AG08395 (cell line): Measurements from ENCODE around the gene MYO1H.
"Not testable (repeated sequence)": the region's sequence is repeated elsewhere in the genome, so short reads cannot be mapped to it uniquely, and the experiment has no call there.

Experiments
- DNase-seq: peaks from one replicate; pipeline ENCODE4 v3.0.0; 2012; ENCODE audit warnings: mixed read lengths, low spot score

MYO1H gene

GRCh38 chr12:109406147-109406546, 58.4 kb downstream of the MYO1H start:
- not testable (repeated sequence) for DNase-seq

GRCh38 chr12:109418848-109419480, 71.3 kb downstream of the MYO1H start:
- DNase-seq: no peak

- no peak for DNase-seq
Observed at GRCh38 chr12:109421355-109422087, 73.8 kb downstream of the MYO1H start.

DNA sequence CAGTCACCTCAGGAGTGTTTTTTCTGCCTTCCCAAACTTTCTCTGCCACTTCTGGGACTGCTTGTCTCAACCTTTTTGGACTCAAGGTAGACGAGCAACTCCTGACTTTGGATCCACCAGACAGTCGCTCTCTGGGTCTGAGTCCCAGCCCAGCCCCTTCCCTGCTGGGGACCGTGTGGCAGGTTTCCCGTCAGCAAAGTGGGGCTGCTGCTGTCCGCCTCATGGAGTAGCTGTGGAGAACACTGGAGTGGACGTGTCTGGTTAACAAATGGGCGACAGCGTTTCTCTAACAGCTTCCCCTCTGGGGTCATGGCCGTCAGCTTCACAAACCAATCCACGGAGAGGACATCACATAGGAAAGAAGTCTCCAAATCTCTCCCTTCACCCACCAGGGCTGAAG, 74.6 kb downstream of the MYO1H start:
- DNase-seq: no peak

DNA sequence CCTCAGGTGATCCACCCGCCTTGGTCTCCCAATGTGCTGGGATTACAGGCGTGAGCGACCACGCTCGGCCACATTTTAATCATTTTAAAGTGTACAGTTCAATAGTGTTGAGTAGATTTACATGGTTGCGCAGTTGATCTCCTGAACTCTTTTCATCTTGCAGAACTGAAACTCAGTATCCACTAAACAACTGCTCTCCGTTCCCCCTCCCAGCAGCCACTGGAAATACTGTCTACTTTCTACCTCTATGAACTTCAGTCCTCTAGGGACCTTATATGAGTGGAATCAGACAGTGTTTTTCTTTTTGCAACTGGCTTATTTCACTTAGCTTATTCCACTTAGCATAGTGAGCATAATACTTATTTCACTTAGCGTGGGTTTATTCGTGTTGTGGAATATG, 75.7 kb downstream of the MYO1H start:
- DNase-seq: no peak

DNA sequence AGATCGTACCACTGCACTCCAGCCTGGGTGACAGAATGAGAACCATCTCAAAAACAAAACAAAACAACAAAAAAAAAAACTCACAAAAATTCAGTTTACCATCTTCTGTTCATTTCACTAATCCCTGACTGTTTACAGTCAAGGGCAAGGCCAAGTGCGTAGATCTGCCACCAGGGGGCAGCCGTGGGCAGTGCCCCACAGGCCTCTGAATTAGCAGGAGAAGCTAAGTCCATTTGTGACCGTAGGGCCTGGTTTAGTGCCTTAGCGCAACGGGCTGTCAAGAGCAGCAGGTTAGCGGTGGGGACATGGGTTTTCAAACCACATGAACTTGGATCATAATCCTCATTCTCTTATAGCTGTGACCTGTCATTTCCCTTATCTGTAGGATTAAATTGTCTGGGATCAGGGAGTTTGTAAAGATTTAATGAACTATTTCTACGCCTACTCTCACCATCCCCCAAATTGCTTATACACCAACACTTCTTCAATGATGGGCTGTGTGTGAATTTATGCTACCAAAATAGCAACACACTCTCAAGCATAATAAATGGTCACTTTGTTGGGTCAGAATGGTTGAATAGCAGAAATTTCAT, 80.4 kb downstream of the MYO1H start:
- DNase-seq: peak; percentile 86

GRCh38 chr12:109428804-109429203, 81.1 kb downstream of the MYO1H start:
- not testable (repeated sequence) for DNase-seq

DNA sequence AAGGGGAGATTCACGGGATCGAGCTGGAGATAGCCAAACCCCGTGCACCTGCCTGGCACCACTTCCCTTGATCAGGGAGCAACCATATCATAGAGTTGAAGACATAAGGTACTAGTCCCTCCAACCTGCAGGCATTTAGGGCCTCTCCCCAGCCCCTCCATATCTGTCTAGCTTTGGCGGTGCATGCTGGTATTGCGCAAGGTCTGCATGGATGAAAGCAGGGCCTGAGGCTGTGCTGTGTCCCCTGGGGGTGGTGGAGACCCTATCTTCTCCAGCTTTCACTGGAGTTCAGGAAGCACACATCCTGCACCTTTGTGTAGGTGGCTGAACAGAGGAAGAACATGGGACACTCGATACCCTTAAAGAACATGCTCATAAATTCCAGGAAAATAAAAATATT, 82.5 kb downstream of the MYO1H start:
- DNase-seq: no peak

DNA sequence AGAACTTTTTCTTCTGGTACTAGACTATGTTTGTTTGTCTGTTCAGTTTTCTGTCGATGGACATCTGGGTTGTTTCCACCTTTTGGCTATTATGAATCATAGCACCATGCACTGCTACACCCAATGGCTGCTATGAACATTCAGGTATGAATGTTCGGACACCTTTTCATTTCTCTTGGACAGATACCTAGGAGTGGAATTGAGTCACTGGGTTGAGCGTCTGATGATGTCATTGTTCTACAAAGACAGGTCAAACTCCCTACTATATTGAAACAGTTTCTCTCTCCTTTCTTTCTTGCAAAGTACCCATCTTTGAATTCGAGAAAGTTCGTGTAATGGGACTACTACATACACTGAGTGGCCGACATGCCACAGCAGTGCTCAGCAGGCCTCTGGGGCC, 84.7 kb downstream of the MYO1H start:
- no peak for DNase-seq

- peak; percentile 52 for DNase-seq
Observed at GRCh38 chr12:109432842-109433304, 85.2 kb downstream of the MYO1H start.

GRCh38 chr12:109433618-109434017, 85.9 kb downstream of the MYO1H start:
- peak; percentile 14 for DNase-seq

- no peak for DNase-seq
Observed at GRCh38 chr12:109434582-109434981, 86.9 kb downstream of the MYO1H start.

DNA sequence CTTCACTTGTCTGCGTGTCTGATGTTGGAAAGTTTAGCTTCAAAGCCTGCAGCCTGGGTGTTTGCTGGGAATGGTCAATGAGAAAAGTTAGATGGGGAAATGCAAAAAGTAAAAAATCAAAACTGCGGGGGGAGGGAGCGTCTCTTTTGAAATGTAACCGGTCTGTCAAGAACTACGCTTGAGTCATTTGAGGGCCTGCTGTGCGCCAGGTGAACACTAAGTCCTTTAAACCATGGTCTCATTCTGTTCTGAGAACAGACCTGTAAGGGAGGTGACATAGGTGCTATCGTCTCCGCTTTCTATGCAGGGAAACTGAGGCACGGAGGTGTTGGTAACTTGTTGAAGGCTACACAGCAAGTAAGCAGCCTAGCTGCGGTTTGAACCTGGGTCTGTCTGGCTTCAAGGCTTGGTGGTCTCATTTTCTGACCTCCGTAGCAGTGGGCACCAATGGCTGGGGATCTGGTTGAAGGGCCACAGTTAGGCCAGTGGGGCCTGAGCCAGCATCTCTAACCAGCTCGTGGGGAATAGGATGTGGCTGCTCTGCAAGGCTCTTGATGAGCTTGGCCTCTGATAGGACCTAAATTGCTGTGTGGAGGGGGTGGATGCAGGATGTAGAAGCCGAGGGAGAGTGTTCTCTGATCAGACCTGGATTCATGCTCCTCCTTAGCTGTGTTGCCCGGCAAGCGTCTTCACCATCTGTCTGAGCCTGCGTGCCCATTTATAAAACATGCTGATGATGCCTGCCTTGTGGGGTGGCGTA, 87.9 kb downstream of the MYO1H start:
- DNase-seq: no peak

GRCh38 chr12:109436188-109436560, 88.5 kb downstream of the MYO1H start:
- DNase-seq: no peak

- DNase-seq: no peak
Observed at GRCh38 chr12:109439181-109439580, 91.5 kb downstream of the MYO1H start.

DNA sequence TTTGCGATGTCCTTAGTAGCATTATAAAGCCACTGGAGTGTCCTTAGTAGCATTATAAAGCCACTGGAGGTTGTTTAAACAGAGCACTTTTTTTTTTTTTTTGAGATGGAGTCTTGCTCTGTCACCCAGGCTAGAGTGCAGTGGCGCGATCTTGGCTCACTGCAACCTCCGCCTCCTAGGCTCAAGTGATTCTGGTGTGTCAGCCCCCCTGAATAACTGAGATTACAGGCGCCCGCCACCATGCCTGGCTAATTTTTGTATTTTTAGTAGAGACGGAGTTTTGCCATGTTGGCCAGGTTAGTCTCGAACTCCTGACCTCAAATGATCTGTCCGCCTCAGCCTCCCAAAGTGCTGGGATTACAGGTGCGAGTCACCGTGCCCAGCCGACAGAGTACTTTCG, 92.3 kb downstream of the MYO1H start:
- not testable (repeated sequence) for DNase-seq

DNA sequence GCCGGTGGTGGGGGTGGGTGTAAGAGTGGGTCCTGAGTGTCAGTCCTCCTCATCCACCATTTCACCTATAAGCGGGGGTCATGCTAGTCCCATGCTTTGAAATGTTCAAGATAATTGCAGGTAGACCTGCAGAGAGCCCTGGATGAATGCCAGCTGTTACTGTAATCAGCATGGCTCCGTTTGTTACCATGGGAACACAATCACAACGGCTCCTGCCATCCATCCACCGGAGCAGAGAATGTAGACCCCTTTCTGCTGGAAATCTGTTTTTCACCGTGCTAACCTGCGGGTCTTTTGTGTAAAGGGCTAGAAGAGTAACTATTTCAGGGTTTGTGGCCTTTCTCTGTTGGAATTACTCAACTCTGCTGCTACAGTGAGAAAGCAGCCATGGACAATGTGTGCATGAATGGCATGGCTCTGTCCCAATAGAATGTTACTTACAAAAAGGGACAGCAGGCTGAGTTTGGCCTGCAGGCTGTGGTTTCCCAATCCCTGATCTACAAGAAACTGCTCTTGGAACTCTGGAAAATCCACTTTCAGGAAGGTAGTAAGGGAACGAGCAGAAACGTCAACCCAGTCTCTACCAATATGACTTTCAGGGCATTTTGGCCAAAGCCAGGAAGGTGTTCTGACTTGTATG, 93.3 kb downstream of the MYO1H start:
- DNase-seq: peak; percentile 10

DNA sequence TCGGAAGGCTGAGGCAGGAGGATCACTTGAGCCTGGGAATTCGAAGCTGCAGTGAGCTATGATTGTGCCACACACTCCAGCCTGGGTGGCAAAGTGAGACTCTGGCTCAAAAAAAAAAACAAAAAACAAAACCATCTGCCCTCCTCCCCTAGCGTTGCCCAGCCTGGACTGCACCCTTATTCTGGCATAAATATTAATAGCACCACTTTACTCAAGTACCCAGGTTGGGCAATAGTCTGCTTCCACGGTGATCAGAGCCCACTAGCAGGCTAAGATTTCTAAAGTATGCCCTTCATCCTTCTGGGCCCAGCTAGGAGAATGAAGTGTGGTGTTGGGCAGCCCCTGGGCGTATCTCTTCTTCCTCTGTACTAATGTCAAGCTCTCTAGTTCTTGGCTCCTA, 96.1 kb downstream of the MYO1H start:
- peak; percentile 11 for DNase-seq

GRCh38 chr12:109444259-109444658, 96.6 kb downstream of the MYO1H start:
- no peak for DNase-seq

GRCh38 chr12:109445191-109445609, 97.5 kb downstream of the MYO1H start:
- DNase-seq: peak; percentile 70

GRCh38 chr12:109446869-109447268, 99.2 kb downstream of the MYO1H start:
- DNase-seq: no peak

- DNase-seq: no peak
Observed at GRCh38 chr12:109447482-109447881, 99.8 kb downstream of the MYO1H start.
